HEK293T (cell line): ENCODE data around the gene MSRB3.

ENCODE experiments used
- CTCF ChIA-PET: fragments of 350-600 bp; formaldehyde crosslinking; extraction: SDS; loops from one replicate; lab custom pipeline; 2021; ENCODE audit warnings: antibody characterized with exemption, inconsistent platforms; lab: Yijun Ruan, JAX
- POLR2A ChIA-PET: fragments of 350-600 bp; formaldehyde crosslinking; extraction: SDS; loops from one replicate; lab custom pipeline; 2020; ENCODE audit warnings: antibody characterized with exemption, inconsistent platforms; lab: Yijun Ruan, JAX
- DNase-seq: peaks from one replicate; pipeline ENCODE4 v3.0.0; 2012; ENCODE audit warnings: mixed read lengths; ENCODE audit errors: extremely low spot score
- ARNT ChIP-seq: fragments of 450-650 bp; IDR thresholded peaks from 2 replicates; pipeline ENCODE4 v1.6.1; 2017; ENCODE audit warnings: mild to moderate bottlenecking
- BHLHE40 ChIP-seq: fragments of 450-650 bp; IDR thresholded peaks from 2 replicates; pipeline ENCODE4 v1.6.1; 2016; ENCODE audit warnings: mild to moderate bottlenecking, moderate library complexity, borderline replicate concordance
- CTBP1 ChIP-seq: fragments of 450-650 bp; IDR thresholded peaks from 2 replicates; pipeline ENCODE4 v1.6.1; 2016; ENCODE audit warnings: borderline replicate concordance
- ELF4 ChIP-seq: fragments of 450-650 bp; IDR thresholded peaks from 2 replicates; pipeline ENCODE4 v1.6.1; 2017; ENCODE audit warnings: antibody characterized with exemption
- FOXA1 ChIP-seq: fragments of 450-650 bp; IDR thresholded peaks from 2 replicates; pipeline ENCODE4 v1.6.1; 2016; ENCODE audit warnings: mild to moderate bottlenecking
- FOXK2 ChIP-seq: fragments of 450-650 bp; IDR thresholded peaks from 2 replicates; pipeline ENCODE4 v1.6.1; 2016; ENCODE audit warnings: mild to moderate bottlenecking
- FOXM1 ChIP-seq: fragments of 450-650 bp; IDR thresholded peaks from 2 replicates; pipeline ENCODE4 v1.6.1; 2017; ENCODE audit warnings: mild to moderate bottlenecking, borderline replicate concordance
- HDGF ChIP-seq: fragments of 450-650 bp; IDR thresholded peaks from 2 replicates; pipeline ENCODE4 v1.6.1; 2017; ENCODE audit warnings: antibody characterized with exemption, borderline replicate concordance
- L3MBTL2 ChIP-seq: fragments of 450-650 bp; conservative IDR thresholded peaks from 2 replicates; pipeline ENCODE4 v1.6.1; 2016; ENCODE audit warnings: mild to moderate bottlenecking
- LEF1 ChIP-seq: fragments of 450-650 bp; IDR thresholded peaks from 2 replicates; pipeline ENCODE4 v1.6.1; 2017; ENCODE audit warnings: mild to moderate bottlenecking, borderline replicate concordance
- NFRKB ChIP-seq: fragments of 450-650 bp; IDR thresholded peaks from 2 replicates; pipeline ENCODE4 v1.6.1; 2016; ENCODE audit warnings: mild to moderate bottlenecking, moderate library complexity
- PKNOX1 ChIP-seq: fragments of 450-650 bp; IDR thresholded peaks from 2 replicates; pipeline ENCODE4 v1.6.1; 2016
- SP1 ChIP-seq: fragments of 450-650 bp; IDR thresholded peaks from 2 replicates; pipeline ENCODE4 v1.6.1; 2017
- SUZ12 ChIP-seq: fragments of 450-650 bp; IDR thresholded peaks from 2 replicates; pipeline ENCODE4 v1.6.1; 2016; ENCODE audit warnings: mild to moderate bottlenecking
- TARDBP ChIP-seq: fragments of 450-650 bp; IDR thresholded peaks from 2 replicates; pipeline ENCODE4 v1.6.1; 2016
- ZNF384 ChIP-seq: fragments of 450-650 bp; IDR thresholded peaks from 2 replicates; pipeline ENCODE4 v1.6.1; 2016

MSRB3 gene

GRCh38 chr12:65372574-65372973 lies 94.1 kb downstream of the MSRB3 start:
- ChIA-PET CTCF (no interaction called here), POLR2A (interaction anchor here (1.1 kb wide), 1 partner anchor 758 kb away, joined by 4 read pairs; the partner anchor contains the start of gene LLPH)
- no peak for TF ChIP-seq SUZ12
- TF ChIP-seq TARDBP: no peak
- no peak for TF ChIP-seq L3MBTL2
- no peak for TF ChIP-seq BHLHE40
- no peak for TF ChIP-seq LEF1
- no peak for TF ChIP-seq FOXK2
- TF ChIP-seq SP1: no peak
- DNase-seq: no peak

- CTCF ChIA-PET: no interaction called here
- POLR2A ChIA-PET: no interaction called here
- TF ChIP-seq BHLHE40: no peak
- no peak for DNase-seq
Observed at GRCh38 chr12:65384240-65384639, 105.8 kb downstream of the MSRB3 start.

- no peak for TF ChIP-seq CTBP1
- TF ChIP-seq FOXK2: no peak
- TF ChIP-seq BHLHE40: no peak
- no peak for TF ChIP-seq TARDBP
- TF ChIP-seq ELF4: no peak
- no peak for TF ChIP-seq SUZ12
- TF ChIP-seq ARNT: no peak
- TF ChIP-seq FOXA1: no peak
- TF ChIP-seq ZNF384: no peak
- TF ChIP-seq SP1: no peak
- TF ChIP-seq LEF1: no peak
- no peak for TF ChIP-seq NFRKB
- no peak for TF ChIP-seq PKNOX1
- ChIA-PET CTCF (no interaction called here), POLR2A (no interaction called here)
Observed at GRCh38 chr12:65387396-65387795, 108.9 kb downstream of the MSRB3 start.

GRCh38 chr12:65389436-65389835 lies 111.0 kb downstream of the MSRB3 start:
- DNase-seq: no peak
- POLR2A ChIA-PET: no interaction called here
- CTCF ChIA-PET: no interaction called here

More at GRCh38 chr12:65387396-65387795, 108.9 kb downstream of the MSRB3 start:
- no peak for DNase-seq

GRCh38 chr12:65391711-65392110 lies 113.2 kb downstream of the MSRB3 start:
- no peak for DNase-seq
- ChIA-PET CTCF (no interaction called here), POLR2A (no interaction called here)
- no peak for TF ChIP-seq SUZ12
- TF ChIP-seq NFRKB: no peak
- TF ChIP-seq CTBP1: no peak
- TF ChIP-seq SP1: no peak
- TF ChIP-seq PKNOX1: no peak
- TF ChIP-seq ARNT: no peak
- no peak for TF ChIP-seq BHLHE40
- no peak for TF ChIP-seq FOXK2
- no peak for TF ChIP-seq L3MBTL2
- no peak for TF ChIP-seq TARDBP
- no peak for TF ChIP-seq FOXM1
- no peak for TF ChIP-seq ZNF384
- no peak for TF ChIP-seq FOXA1
- no peak for TF ChIP-seq HDGF
- no peak for TF ChIP-seq LEF1
- TF ChIP-seq ELF4: no peak

More at GRCh38 chr12:65389436-65389835, 111.0 kb downstream of the MSRB3 start:
- TF ChIP-seq FOXM1 (no peak), PKNOX1 (no peak), LEF1 (no peak), L3MBTL2 (no peak), FOXA1 (no peak), SUZ12 (no peak), ELF4 (no peak), FOXK2 (no peak), HDGF (no peak), ZNF384 (no peak), CTBP1 (no peak), BHLHE40 (no peak), SP1 (no peak), TARDBP (no peak)

- CTCF ChIA-PET: no interaction called here
- TF ChIP-seq FOXK2 (no peak), TARDBP (no peak), L3MBTL2 (no peak), FOXA1 (no peak), BHLHE40 (no peak), ZNF384 (no peak)
- POLR2A ChIA-PET: no interaction called here
Observed at GRCh38 chr12:65392491-65392890, 114.0 kb downstream of the MSRB3 start.

GRCh38 chr12:65403188-65403587 lies 124.7 kb downstream of the MSRB3 start:
- TF ChIP-seq HDGF (no peak), PKNOX1 (no peak), CTBP1 (no peak), ZNF384 (no peak), FOXM1 (no peak), L3MBTL2 (no peak), FOXK2 (no peak), ARNT (no peak), SUZ12 (no peak), NFRKB (no peak), TARDBP (no peak), FOXA1 (no peak), SP1 (no peak)
- DNase-seq: no peak
- ChIA-PET POLR2A (no interaction called here), CTCF (interaction anchor here (0.6 kb wide), 1 partner anchor 46 kb away, joined by 3 read pairs; no protein-coding TSS in a partner anchor)

More at GRCh38 chr12:65392491-65392890, 114.0 kb downstream of the MSRB3 start:
- DNase-seq: no peak
